ENCODE data around the gene IMMP2L.

- TF ChIP-seq POLR2AphosphoS5 (IDR thresholded peaks at IDR 0.05; ENCODE audit: low read depth, low read length) (no peak), TAF1 (IDR thresholded peaks at IDR 0.05; ENCODE audit: borderline replicate concordance, insufficient read depth, low read length) (no peak), REST (IDR thresholded peaks at IDR 0.05; ENCODE audit: insufficient read depth in 1 of 2, low read depth in 2 of 2, low read length in 2 of 2) (no peak), SIN3A (IDR thresholded peaks at IDR 0.05; ENCODE audit: borderline replicate concordance, insufficient read depth, low read length) (no peak)
These were observed 781.6 kb downstream of the IMMP2L start for GRCh38 chr7:110780712-110781111.
